ENCODE results near the gene HIGD2A.

DNA sequence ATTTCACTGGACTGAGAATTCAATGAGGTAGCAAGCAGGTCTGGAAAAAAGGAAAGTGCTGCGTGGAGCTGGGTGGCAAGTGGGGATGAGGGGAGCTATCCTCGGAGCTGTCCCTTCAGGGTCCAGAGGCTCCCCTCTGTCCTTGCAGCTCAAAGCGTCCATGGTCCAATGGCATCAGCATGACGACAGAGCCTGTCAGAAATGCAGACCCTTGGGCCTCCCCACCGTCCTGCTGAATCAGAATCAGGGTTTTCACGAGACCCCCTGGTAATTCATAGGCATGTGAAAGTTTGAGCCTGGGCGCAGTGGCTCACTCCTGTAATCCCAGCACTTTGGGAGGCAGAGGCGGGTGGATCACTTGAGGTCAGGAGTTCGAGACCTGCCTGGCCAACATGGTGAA, 5.5 kb downstream of the HIGD2A start:
- TF ChIP-seq, protein P1, sequence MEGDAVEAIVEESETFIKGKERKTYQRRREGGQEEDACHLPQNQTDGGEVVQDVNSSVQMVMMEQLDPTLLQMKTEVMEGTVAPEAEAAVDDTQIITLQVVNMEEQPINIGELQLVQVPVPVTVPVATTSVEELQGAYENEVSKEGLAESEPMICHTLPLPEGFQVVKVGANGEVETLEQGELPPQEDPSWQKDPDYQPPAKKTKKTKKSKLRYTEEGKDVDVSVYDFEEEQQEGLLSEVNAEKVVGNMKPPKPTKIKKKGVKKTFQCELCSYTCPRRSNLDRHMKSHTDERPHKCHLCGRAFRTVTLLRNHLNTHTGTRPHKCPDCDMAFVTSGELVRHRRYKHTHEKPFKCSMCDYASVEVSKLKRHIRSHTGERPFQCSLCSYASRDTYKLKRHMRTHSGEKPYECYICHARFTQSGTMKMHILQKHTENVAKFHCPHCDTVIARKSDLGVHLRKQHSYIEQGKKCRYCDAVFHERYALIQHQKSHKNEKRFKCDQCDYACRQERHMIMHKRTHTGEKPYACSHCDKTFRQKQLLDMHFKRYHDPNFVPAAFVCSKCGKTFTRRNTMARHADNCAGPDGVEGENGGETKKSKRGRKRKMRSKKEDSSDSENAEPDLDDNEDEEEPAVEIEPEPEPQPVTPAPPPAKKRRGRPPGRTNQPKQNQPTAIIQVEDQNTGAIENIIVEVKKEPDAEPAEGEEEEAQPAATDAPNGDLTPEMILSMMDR (conservative IDR thresholded peaks at IDR 0.05), result no peak
- TF ChIP-seq ZFX (IDR thresholded peaks at IDR 0.05), result no peak
